HG02571 (cell line): Measurements from ENCODE around the gene MYH14.

Experiments
- ATAC-seq: cut with Tn5 transposase; IDR thresholded peaks from one replicate; pipeline ENCODE4 v1.9.1; 2021; ENCODE audit warnings: mild to moderate bottlenecking, moderate library complexity; ENCODE audit not compliant: unreplicated experiment

Gene MYH14

DNA sequence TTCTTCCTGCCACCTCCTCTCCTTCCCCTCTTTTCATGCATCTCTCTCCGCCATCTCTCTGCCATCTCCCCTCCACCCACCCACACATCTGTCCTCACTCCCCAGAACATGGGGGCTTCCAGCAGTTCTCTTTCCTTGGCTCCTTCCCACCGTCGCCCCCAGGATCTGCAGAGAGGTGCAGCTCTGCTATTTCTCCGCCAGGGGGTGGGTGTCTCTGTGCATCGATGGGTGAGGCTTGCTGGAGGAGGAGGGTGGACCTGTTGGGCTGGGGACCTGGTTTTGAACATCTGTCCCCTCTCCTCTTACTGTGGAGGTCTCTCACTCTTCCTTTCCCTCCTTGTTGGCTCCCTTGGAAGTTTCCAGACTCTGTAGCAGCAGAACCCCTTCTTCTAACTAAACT is 51.7 kb downstream of the MYH14 start:
- ATAC-seq = no peak

DNA sequence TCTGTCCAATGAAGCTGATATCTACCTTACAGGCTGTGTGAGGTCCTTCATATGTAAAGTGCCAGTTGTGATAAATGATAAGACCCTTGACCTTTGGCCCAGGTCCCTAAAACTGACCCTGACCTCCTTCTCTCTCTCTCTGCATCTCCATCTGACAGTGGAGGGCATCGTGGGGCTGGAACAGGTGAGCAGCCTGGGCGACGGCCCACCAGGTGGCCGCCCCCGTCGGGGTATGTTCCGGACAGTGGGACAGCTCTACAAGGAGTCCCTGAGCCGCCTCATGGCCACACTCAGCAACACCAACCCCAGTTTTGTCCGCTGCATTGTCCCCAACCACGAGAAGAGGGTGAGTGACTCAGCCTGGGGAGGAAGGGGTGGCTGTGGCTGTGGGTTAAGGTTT is 53.7 kb downstream of the MYH14 start:
- no peak for ATAC-seq

DNA sequence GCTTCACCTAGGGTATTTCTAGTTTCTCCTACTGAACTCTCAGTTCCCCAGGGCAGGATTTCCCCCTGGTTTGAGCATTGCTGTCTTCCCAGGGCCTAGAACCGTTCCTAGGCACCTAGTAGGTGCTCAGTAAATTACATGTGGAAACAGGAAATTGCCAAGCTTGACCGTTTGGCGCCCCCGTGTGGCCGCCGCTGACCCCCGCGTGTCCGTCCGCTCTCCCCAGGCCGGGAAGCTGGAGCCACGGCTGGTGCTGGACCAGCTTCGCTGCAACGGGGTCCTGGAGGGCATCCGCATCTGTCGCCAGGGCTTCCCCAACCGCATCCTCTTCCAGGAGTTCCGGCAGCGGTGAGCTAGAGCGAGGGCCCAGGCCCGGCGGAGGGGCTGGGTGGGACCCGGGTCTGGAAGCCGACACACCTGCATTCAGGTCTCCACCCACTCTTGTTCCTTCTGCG is 55.5 kb downstream of the MYH14 start:
- ATAC-seq = no peak

DNA sequence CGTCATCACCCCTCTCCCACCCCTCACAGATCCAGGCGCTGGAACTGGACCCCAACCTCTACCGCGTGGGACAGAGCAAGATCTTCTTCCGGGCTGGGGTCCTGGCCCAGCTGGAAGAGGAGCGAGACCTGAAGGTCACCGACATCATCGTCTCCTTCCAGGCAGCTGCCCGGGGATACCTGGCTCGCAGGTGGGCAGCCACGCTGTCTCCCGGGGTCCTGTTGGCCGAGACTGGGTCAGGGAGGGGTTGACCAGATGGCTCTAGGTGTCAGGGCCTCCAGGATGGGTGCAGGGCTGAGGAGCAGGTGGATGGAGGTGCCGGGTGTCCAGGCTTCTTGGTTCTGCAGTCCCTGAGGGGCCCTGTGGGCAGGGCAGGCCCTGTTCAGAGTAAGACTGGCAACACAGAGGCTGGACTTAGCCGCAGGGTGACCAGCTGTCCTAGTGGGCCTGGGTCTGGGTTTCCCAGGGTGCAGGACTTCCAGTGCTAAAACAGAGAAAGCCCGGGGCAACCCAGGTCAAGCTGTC is 58.1 kb downstream of the MYH14 start:
- no peak for ATAC-seq

DNA sequence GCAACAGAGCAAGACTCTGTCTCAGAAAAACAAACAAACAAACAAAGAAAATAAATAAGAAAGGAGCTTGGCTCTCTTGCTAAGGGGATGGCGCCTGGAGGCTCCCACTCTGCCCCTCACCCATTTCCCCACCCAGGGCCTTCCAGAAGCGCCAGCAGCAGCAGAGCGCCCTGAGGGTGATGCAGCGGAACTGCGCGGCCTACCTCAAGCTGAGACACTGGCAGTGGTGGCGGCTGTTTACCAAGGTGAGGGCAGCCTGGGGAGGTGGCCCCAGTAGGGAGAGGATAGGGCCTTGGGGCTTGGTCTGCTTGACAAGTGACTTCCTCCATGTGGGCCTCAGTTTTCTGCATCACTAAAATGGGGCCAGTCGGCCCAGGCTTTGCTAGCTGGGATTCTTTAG is 59.8 kb downstream of the MYH14 start:
- no peak for ATAC-seq

DNA sequence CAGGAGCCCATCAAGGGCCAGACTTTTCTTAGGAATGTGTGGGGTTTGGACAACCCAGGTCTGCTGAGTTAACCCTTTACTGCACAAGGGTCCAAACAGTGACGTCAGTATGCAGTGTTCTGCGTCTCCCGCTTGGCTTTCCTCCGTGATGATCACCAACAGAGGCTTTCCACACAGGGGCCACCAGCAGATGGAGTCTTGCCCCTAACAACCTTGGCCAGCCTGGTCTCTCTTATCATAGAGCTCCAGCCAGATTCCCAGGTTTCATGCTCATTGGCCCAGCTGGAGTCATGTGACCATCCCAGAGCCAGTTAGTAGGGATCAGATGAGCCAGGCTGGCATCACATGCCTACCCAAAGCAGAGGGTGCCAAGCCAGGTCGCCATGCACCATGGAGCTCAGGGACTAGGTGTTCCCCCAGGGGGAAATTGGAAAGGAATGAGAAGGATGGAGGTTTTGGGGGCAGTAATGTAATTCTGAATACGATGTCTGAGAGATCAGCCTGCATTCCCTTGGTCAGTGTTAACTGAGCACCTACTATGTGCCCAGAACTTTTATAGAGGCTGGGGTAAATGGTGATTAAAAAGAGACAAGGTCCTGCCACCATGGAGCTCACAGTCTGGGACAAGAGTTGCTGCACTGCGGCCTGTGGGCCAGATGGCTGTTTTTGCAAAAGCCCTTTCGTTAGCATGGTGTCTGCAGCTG is 61.2 kb downstream of the MYH14 start:
- no peak for ATAC-seq

DNA sequence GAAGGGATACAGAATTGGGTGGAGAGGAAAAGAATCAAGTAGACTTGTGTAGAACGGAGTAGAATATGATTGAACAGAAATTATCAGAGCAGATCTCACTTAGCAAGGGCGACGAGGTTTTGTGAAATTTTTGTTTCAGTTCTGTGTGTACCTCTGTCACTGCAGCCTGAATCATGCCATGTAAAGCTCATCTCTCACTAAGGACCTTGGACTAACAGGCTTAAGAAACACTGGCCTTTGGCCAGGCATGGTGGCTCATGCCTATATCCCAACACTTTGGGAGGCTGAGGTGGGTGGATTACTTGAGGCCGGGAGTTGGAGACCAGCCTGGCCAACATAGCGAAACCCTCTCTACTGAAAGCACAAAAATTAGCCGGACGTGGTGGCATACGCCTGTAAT is 62.6 kb downstream of the MYH14 start:
- ATAC-seq = no peak

DNA sequence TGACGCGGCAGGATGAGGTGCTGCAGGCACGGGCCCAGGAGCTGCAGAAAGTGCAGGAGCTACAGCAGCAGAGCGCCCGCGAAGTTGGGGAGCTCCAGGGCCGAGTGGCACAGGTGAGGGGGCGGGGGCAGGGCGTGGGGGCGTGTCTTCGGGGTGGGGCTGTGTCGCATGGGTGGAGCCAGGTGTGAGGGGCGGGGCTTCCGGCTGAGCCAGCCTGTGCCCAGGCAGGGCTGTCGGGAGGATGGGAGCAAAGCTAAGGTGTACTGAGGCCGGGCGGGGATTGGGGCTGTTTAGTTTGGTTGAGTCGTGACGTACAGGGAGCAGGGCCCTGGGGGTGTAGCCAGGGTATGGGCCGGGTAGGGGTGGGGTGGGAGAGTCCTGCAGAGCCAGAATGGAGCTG is 63.5 kb downstream of the MYH14 start:
- no peak for ATAC-seq

DNA sequence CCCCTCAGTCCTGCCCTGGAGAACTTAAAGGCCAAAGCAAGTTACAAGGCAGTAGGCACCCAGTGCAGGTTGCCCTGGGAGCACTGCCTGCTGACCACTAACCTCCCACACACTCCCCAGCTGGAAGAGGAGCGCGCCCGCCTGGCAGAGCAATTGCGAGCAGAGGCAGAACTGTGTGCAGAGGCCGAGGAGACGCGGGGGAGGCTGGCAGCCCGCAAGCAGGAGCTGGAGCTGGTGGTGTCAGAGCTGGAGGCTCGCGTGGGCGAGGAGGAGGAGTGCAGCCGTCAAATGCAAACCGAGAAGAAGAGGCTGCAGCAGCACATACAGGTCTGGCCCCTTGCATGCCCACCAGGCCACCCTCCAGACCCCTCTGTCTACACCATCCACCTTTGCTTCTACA is 64.6 kb downstream of the MYH14 start:
- ATAC-seq = no peak

DNA sequence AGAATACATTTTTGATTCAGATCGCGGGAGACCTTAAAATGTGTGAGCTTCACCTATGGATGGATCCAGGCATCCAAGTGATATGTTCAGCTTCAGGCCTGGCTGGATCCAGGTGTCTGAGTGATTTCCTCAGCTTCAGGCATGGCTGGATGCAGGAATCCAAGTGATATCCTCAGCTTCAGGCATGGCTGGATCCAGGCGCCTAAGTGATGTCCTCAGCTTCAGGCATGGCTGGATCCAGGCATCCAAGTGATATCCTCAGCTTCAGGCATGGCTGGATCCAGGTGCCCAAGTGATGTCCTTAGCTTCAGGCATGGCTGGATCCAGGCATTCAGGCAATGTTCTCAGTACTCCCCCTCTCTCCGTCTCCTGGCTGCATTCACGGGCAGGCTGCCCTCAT is 65.1 kb downstream of the MYH14 start:
- no peak for ATAC-seq

DNA sequence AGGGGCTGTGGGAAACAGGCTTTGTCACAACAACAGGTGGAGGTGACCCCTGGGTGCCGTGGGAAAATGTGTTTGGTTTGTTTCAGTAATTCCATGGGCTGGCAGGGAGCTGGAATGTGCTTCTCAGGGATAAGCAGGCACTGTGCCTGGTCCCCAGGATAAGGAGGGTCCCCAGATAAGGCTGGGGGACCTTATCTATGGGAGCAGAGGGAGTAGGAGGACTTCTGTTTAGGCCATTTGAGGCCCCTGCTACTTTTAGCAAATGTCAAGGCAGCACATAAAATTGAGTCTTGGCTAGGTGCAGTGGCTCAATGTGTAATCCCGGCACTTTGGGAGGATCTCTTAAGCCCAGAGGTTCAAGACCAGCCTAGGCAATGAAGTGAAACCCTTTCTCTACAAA is 66.2 kb downstream of the MYH14 start:
- ATAC-seq = no peak

DNA sequence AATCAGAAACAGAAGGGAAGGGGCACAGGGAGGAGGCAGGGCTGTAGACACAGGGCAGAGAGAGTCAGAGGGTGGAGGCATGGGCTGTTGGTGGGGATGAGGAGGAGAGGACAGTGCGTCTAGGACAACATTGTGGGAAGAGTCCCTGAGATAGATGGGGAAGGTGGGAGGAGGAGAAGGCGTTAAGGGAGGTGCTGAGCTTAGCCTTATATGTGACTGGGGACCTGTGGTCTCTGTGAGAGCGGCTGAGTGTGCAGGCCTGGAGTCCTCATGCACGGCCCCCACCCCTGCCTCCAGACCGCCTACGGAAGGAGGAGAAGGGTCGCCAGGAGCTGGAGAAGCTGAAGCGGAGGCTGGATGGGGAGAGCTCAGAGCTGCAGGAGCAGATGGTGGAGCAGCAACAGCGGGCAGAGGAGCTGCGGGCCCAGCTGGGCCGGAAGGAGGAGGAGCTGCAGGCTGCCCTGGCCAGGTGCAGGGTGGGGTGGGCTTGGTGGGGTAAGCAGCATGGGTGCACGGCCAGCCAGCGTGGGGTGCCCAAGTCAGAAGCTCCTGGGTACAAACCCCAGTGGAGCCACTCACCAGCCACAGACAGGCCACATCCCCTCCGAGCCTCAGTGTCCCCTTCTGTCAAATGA is 69.0 kb downstream of the MYH14 start:
- ATAC-seq = no peak

DNA sequence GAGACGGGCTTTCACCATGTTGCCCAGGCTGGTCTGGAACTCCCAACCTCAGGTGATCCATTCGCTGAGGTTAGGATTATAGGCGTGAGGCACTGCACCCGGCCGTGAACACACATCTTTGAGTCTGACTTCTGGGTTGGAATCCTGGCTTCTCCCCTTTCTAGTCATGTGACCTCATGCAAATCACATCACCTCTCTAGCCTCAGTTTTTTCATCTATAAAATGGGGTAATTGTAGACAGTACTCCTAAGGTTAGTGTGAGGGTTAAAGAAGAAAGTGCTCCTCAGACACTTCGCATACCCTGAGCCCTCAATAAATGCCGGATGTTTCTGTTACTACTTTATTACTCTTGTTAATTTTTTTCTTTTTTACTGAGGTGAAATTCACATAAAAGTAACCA is 70.4 kb downstream of the MYH14 start:
- no peak for ATAC-seq

DNA sequence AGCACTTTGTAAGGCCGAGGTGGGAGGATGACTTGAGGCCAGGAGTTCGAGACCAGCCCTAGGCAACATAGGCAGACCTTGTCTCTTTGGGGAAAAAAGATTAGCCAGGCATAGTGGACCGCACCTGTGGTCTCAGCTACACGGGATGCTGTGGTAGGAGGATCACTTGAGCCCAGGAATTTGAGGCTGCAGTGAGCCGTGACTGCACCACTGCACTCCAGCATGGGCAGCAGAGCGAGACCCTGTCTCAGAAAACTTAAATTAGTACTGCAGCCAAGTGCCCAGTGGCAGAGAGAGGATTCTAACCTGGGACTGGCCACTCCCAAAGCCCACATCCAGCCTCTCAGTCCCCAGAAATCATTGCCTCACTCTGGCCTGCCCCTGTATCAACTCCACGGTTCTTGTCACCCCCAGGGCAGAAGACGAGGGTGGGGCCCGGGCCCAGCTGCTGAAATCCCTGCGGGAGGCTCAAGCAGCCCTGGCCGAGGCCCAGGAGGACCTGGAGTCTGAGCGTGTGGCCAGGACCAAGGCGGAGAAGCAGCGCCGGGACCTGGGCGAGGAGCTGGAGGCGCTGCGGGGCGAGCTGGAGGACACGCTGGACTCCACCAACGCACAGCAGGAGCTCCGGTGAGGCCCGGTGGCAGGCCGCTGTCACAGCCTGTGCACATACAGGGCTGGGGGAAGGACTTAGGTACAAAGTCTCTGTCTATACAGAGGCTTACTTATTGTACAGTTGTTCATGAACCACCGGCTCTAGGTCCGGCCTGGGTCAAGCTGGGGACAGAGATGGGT is 72.4 kb downstream of the MYH14 start:
- no peak for ATAC-seq

DNA sequence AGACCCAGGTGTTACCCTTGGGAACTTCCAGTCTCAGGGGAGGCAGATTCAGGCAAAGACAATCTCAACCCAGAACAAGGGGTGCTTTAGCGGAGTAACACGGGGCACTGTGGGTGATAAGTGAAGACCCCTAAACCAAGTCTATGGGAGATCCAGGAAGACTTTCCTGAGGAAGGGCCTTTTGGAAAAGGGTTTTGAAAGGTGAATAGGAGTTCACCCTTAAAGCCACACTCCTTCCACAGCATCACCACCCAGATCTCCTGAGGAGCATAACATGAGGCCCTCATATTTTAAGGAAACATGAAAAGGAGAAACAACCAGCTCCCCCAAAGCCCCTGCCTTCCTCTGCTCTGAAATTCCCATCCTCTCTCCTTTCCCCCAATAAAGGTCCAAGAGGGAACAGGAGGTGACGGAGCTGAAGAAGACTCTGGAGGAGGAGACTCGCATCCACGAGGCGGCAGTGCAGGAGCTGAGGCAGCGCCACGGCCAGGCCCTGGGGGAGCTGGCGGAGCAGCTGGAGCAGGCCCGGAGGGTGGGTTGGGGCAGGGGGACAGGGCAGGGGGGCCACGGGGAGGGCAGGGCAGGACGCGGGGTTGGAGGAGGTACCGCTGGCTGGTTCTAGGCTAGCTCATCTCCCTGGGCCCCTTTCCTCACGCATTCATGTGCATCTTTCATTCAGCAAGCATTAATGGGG is 73.1 kb downstream of the MYH14 start:
- ATAC-seq = no peak

DNA sequence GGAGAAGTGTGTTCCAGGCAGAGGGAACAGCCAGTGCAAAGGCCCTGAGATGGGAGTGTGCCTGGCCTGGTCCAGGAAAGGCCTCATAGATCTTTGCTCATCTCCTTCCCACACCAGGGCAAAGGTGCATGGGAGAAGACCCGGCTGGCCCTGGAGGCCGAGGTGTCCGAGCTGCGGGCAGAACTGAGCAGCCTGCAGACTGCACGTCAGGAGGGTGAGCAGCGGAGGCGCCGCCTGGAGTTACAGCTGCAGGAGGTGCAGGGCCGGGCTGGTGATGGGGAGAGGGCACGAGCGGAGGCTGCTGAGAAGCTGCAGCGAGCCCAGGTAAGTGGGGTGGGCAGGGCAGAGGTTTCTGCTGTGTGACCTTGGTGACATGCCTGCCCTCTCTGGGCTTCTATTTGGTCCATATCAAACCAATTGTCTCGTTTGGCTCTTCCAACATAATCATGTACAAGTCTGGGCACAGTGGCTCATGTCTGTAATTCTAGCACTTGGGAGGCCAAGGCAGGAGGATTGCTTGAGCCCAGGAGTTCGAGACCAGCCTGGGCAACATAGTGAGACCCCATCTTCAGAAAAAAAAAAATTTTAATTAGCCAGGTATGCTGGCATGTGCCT is 74.7 kb downstream of the MYH14 start:
- no peak for ATAC-seq

DNA sequence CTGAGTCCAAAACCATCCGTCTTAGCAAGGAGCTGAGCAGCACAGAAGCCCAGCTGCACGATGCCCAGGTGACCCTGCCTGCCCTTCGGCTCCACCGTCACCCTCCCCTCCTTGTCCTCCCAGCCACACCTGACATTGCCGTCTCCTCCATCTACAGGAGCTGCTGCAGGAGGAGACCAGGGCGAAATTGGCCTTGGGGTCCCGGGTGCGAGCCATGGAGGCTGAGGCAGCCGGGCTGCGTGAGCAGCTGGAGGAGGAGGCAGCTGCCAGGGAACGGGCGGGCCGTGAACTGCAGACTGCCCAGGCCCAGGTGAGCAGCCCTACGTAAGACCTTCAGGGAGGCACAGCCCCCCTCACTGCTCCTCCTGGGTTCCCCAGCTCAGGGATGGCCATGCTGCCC is 76.7 kb downstream of the MYH14 start:
- no peak for ATAC-seq

DNA sequence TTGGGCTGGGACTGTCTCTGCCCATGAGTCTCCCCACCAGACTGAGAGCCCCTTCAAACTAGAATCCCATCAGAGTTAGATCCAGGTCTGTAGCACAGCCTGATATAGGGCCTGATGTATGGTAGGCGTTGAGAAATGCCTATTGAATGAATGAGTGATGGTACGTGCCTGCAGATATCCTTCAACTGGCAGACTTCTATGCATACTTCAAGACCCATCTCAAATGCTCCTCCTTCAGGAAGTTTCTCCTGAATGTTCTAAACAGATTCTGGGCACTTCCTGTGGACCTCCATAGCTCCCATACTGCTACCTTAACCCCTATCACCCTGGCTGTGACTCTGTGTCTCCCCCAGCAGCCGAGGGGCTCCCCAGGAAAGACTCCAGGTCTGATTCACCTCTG is 77.6 kb downstream of the MYH14 start:
- no peak for ATAC-seq

DNA sequence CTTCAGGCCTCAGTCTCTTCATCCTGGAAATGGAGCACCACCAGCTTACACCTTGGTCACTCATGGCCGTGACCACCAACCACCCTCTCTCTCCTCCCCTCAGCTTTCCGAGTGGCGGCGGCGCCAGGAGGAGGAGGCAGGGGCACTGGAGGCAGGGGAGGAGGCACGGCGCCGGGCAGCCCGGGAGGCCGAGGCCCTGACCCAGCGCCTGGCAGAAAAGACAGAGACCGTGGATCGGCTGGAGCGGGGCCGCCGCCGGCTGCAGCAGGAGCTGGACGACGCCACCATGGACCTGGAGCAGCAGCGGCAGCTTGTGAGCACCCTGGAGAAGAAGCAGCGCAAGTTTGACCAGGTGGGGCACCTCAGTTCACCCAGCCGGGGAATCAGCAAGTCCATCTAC is 78.1 kb downstream of the MYH14 start:
- ATAC-seq = no peak

DNA sequence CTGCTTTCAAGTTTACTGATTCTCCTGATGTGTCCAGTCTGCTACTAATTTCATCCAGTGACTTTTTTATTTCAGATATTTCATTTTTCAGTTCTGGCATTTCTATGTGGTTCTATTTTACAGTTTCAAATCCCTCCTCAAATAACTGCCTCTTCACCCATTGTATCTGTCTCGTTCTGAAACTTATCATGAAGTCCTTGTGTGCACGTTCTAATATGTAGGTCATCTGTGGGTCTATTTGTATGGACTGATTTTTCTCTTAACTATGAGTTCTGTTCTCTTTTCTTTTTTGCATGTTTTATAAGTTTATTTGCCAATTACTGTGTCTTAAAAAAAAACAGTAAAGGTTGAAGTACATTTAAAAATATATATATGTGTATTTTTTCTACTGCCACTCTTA is 82.4 kb downstream of the MYH14 start:
- ATAC-seq = no peak

DNA sequence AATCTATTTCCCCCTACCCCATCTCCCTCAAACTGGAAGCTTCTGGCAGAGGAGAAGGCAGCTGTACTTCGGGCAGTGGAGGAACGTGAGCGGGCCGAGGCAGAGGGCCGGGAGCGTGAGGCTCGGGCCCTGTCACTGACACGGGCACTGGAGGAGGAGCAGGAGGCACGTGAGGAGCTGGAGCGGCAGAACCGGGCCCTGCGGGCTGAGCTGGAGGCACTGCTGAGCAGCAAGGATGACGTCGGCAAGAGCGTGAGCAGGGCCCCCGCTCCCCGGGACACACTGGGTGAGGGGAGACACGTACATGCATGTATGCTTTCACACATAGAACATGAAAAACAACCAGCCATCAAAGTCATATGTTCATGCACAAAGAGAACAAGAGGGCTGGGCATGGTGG is 83.0 kb downstream of the MYH14 start:
- ATAC-seq = no peak
